Measurements from ENCODE around the gene KRT32. TPM values are rescaled to one million over a fixed set of nuclear protein-coding genes. Genes with fewer than 3 reads are reported as not detected.

The KRT32 gene

GRCh38 chr17:41411072-41411840, 55.9 kb downstream of the KRT32 start:
- no peak for DNase-seq (ENCODE audit: low read depth in 1 of 2, low spot score in 1 of 2)
- no peak overlapping the region for H3K4me3 ChIP-seq (replicated peaks; ENCODE audit: insufficient read depth, low read length)
- H3K27me3 ChIP-seq (ENCODE audit: insufficient read depth, poor library complexity, severe bottlenecking): no peaks in the 10 kb centered on the region
- H3K27ac ChIP-seq (replicated peaks): no peak overlapping the region
- no peak for TF ChIP-seq REST (IDR thresholded peaks at IDR 0.05; ENCODE audit: insufficient replicate concordance, low read depth)
- no peak for TF ChIP-seq SPI1 (IDR thresholded peaks at IDR 0.05; ENCODE audit: borderline replicate concordance, low read depth)
- TF ChIP-seq CTCF (IDR thresholded peaks at IDR 0.05; ENCODE audit: insufficient read depth, low read length): no peak
- no peak for TF ChIP-seq POLR2AphosphoS5 (IDR thresholded peaks at IDR 0.05; ENCODE audit: low read depth)
- TF ChIP-seq GABPA (IDR thresholded peaks at IDR 0.05; ENCODE audit: low read depth): no peak

Small RNA genes lying within 50 kb of the gene (microRNA-seq; reads per million reads assigned to microRNA genes)
- gene MIR6510: not detected
